ENCODE data around the gene SCFD2.

The SCFD2 gene

GRCh38 chr4:52932591-52933470 is 433.0 kb downstream of the SCFD2 start:
- DNase-seq (ENCODE audit: low read depth): peak; percentile 47
- H3K4me3 ChIP-seq (ENCODE audit: low read depth, low read length): no peak overlapping the region

GRCh38 chr4:52931243-52931642 is 434.6 kb downstream of the SCFD2 start:
- DNase-seq (ENCODE audit: low read depth): no peak

GRCh38 chr4:52926196-52926974 is 439.5 kb downstream of the SCFD2 start:
- H3K4me3 ChIP-seq (ENCODE audit: low read depth, low read length): no peak overlapping the region
- DNase-seq (ENCODE audit: low read depth): no peak

More at GRCh38 chr4:52931243-52931642, 434.6 kb downstream of the SCFD2 start:
- H3K4me3 ChIP-seq (ENCODE audit: low read depth, low read length): no peak overlapping the region

- no peak for DNase-seq (ENCODE audit: low read depth)
- no peak overlapping the region for H3K4me3 ChIP-seq (ENCODE audit: low read depth, low read length)
Measured at GRCh38 chr4:52925531-52925968, 440.3 kb downstream of the SCFD2 start.

GRCh38 chr4:52919461-52919860 is 446.4 kb downstream of the SCFD2 start:
- no peak for DNase-seq (ENCODE audit: low read depth)
- no peak overlapping the region for H3K4me3 ChIP-seq (ENCODE audit: low read depth, low read length)

GRCh38 chr4:52917817-52918216 is 448.0 kb downstream of the SCFD2 start:
- DNase-seq (ENCODE audit: low read depth): no peak
- H3K4me3 ChIP-seq (ENCODE audit: low read depth, low read length): no peak overlapping the region

GRCh38 chr4:52915730-52916300 is 450.0 kb downstream of the SCFD2 start:
- H3K4me3 ChIP-seq (ENCODE audit: low read depth, low read length): no peak overlapping the region
- DNase-seq (ENCODE audit: low read depth): no peak

GRCh38 chr4:52915191-52915590 is 450.7 kb downstream of the SCFD2 start:
- no peak for DNase-seq (ENCODE audit: low read depth)
- no peak overlapping the region for H3K4me3 ChIP-seq (ENCODE audit: low read depth, low read length)

- peak; percentile 34 for DNase-seq (ENCODE audit: low read depth)
- H3K4me3 ChIP-seq (ENCODE audit: low read depth, low read length): no peak overlapping the region
Measured at GRCh38 chr4:52914051-52914605, 451.7 kb downstream of the SCFD2 start.

GRCh38 chr4:52912608-52913007 is 453.3 kb downstream of the SCFD2 start:
- H3K4me3 ChIP-seq (ENCODE audit: low read depth, low read length): no peak overlapping the region
- DNase-seq (ENCODE audit: low read depth): no peak

- no peak for DNase-seq (ENCODE audit: low read depth)
- no peak overlapping the region for H3K4me3 ChIP-seq (ENCODE audit: low read depth, low read length)
Measured at GRCh38 chr4:52911684-52912294, 454.1 kb downstream of the SCFD2 start.

GRCh38 chr4:52910115-52910514 is 455.7 kb downstream of the SCFD2 start:
- no peak for DNase-seq (ENCODE audit: low read depth)
- H3K4me3 ChIP-seq (ENCODE audit: low read depth, low read length): no peak overlapping the region

- no peak for DNase-seq (ENCODE audit: low read depth)
- no peak overlapping the region for H3K4me3 ChIP-seq (ENCODE audit: low read depth, low read length)
Measured at GRCh38 chr4:52907510-52907909, 458.4 kb downstream of the SCFD2 start.

- no peak overlapping the region for H3K4me3 ChIP-seq (ENCODE audit: low read depth, low read length)
- no peak for DNase-seq (ENCODE audit: low read depth)
Measured at GRCh38 chr4:52904421-52904820, 461.4 kb downstream of the SCFD2 start.

GRCh38 chr4:52903273-52903672 is 462.6 kb downstream of the SCFD2 start:
- H3K4me3 ChIP-seq (ENCODE audit: low read depth, low read length): no peak overlapping the region
- no peak for DNase-seq (ENCODE audit: low read depth)

- no peak overlapping the region for H3K4me3 ChIP-seq (ENCODE audit: low read depth, low read length)
- DNase-seq (ENCODE audit: low read depth): peak; percentile 26
Measured at GRCh38 chr4:52894443-52894842, 471.4 kb downstream of the SCFD2 start.

- no peak for DNase-seq (ENCODE audit: low read depth)
- H3K4me3 ChIP-seq (ENCODE audit: low read depth, low read length): no peak overlapping the region
Measured at GRCh38 chr4:52892880-52893279, 473.0 kb downstream of the SCFD2 start.

- no peak overlapping the region for H3K4me3 ChIP-seq (ENCODE audit: low read depth, low read length)
- no peak for DNase-seq (ENCODE audit: low read depth)
Measured at GRCh38 chr4:52891743-52892142, 474.1 kb downstream of the SCFD2 start.

- H3K4me3 ChIP-seq (ENCODE audit: low read depth, low read length): no peak overlapping the region
- no peak for DNase-seq (ENCODE audit: low read depth)
Measured at GRCh38 chr4:52890521-52890791, 475.4 kb downstream of the SCFD2 start.
